Measurements from ENCODE around the gene SLC6A20. TPM values are rescaled to one million over a fixed set of nuclear protein-coding genes. Genes with fewer than 3 reads are reported as not detected.

The SLC6A20 gene
- total RNA-seq, 1 donor from 2014 or later = not detected

DNA sequence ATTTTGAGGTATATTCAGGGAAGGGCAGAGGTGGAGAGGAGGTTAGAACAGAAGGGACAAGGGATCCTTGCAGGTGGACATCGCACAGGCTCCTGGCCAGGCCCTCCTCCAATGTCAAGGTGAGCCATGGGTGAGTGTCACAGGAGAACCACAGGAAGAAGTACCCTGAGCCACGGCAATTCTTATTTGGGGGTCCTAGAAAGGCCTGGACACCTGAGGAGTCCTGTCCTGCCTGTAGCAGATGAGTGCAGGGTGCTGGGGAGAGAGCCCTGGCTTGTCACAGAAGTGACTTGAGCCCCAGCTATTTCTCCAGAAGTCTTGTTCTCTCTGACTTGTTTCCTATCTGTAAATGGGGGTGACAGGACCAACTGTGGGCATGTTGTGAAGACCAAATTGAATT is 4.3 kb downstream of the SLC6A20 start:
- H3K27me3 Mint-ChIP-seq (ENCODE audit: low read depth) = peaks cover 57% of the 10 kb centered on the region
- no peak overlapping the region for H3K27ac Mint-ChIP-seq (ENCODE audit: unreplicated experiment)
- H3K4me3 Mint-ChIP-seq (ENCODE audit: unreplicated experiment) = no peak overlapping the region
- peaks cover 3% of the 10 kb centered on the region for H3K4me1 Mint-ChIP-seq (ENCODE audit: low read depth)
- peaks cover 11% of the 10 kb centered on the region for H3K9me3 Mint-ChIP-seq (ENCODE audit: low read depth)
- peaks cover 5% of the 10 kb centered on the region for H3K36me3 Mint-ChIP-seq (ENCODE audit: low read depth)
- TF ChIP-seq, protein P1, sequence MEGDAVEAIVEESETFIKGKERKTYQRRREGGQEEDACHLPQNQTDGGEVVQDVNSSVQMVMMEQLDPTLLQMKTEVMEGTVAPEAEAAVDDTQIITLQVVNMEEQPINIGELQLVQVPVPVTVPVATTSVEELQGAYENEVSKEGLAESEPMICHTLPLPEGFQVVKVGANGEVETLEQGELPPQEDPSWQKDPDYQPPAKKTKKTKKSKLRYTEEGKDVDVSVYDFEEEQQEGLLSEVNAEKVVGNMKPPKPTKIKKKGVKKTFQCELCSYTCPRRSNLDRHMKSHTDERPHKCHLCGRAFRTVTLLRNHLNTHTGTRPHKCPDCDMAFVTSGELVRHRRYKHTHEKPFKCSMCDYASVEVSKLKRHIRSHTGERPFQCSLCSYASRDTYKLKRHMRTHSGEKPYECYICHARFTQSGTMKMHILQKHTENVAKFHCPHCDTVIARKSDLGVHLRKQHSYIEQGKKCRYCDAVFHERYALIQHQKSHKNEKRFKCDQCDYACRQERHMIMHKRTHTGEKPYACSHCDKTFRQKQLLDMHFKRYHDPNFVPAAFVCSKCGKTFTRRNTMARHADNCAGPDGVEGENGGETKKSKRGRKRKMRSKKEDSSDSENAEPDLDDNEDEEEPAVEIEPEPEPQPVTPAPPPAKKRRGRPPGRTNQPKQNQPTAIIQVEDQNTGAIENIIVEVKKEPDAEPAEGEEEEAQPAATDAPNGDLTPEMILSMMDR (IDR thresholded peaks at IDR 0.05) = no peak
- DNase-seq (ENCODE audit: low spot score) = no peak

DNA sequence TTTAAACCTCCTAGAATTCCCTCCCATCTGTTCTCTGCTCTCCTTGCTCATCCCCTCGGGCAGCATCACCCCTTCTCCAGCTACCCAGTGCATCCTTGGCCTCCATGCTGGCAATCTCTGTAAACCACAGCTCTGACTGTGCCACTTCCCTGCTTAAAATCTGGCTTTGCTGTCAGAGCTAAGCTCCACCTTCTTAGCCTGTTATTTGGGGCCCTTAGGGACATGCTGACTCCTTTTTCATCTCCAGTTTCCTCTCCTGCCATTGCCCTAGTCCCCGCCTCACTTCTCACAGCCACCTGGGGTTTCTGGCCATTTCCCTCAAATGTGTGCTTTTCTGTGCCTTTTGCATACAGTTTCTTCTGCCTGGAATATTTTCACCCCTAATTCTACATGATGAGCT is 5.7 kb downstream of the SLC6A20 start:
- no peak overlapping the region for H3K4me3 Mint-ChIP-seq (ENCODE audit: unreplicated experiment)

DNA sequence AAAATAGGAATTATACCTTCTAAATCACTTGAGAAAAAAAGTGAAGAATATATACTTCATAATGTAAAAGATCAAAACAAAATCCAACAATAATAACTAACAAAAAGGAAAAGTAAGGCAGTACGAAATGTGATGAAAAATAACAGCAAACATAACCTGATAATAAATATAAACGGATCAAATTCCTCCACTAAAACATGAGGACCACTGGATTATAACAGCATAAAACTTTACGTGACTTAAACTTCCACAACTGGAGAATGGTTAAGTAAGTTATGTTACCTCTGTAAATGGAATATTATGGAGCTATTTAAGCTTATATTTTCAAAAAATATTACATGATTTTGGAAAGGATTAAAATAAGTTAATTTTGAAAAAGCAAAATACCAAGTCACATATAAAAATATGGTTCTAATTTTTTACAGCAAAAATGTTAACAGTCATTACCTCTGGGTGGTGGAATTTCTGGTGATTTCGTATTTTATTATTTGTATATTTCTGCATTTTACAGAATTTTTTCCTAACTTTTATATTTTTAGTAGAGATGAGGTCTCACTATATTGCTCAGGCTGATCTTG is 7.0 kb downstream of the SLC6A20 start:
- Mint-ChIP-seq H3K27me3 (ENCODE audit: low read depth) (peaks cover 58% of the 10 kb centered on the region), H3K27ac (ENCODE audit: unreplicated experiment) (no peak overlapping the region), H3K4me1 (ENCODE audit: low read depth) (no peaks in the 10 kb centered on the region), H3K9me3 (ENCODE audit: low read depth) (peaks cover 18% of the 10 kb centered on the region), H3K36me3 (ENCODE audit: low read depth) (peaks cover 5% of the 10 kb centered on the region), H3K4me3 (ENCODE audit: unreplicated experiment) (no peak overlapping the region)
- no peak for DNase-seq (ENCODE audit: low spot score)
- TF ChIP-seq, protein P1 (IDR thresholded peaks at IDR 0.05) = no peak

More for the DNA sequence above, 5.7 kb downstream of the SLC6A20 start:
- Mint-ChIP-seq H3K4me1 (ENCODE audit: low read depth) (peaks cover 3% of the 10 kb centered on the region), H3K27me3 (ENCODE audit: low read depth) (peaks cover 61% of the 10 kb centered on the region), H3K36me3 (ENCODE audit: low read depth) (peaks cover 5% of the 10 kb centered on the region), H3K9me3 (ENCODE audit: low read depth) (peaks cover 11% of the 10 kb centered on the region), H3K27ac (ENCODE audit: unreplicated experiment) (no peak overlapping the region)
- TF ChIP-seq, protein P1 (IDR thresholded peaks at IDR 0.05) = no peak
- DNase-seq (ENCODE audit: low spot score) = no peak

DNA sequence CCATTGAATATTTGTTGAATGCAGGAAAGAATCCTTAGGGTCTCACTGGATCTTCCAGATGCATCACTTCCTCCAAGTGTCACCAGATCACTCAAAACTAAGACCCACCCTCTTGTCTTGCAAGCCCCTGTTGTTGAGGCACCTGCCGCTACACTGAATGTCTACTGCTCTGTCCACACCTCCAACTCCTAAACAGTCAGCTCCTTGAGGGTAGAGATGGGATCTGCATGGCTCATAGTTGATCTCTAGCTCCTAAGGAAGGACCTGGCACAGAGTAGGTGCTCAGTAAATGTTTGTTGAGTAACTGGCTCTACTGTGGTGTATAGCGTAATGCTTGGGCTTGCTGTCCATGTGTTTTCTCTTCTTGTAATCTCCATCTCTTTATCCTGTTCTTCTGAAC is 8.8 kb downstream of the SLC6A20 start:
- Mint-ChIP-seq H3K27ac (ENCODE audit: unreplicated experiment) (no peak overlapping the region), H3K4me1 (ENCODE audit: low read depth) (no peaks in the 10 kb centered on the region), H3K27me3 (ENCODE audit: low read depth) (peaks cover 49% of the 10 kb centered on the region), H3K9me3 (ENCODE audit: low read depth) (peaks cover 20% of the 10 kb centered on the region), H3K4me3 (ENCODE audit: unreplicated experiment) (no peak overlapping the region), H3K36me3 (ENCODE audit: low read depth) (peaks cover 5% of the 10 kb centered on the region)
- no peak for DNase-seq (ENCODE audit: low spot score)
- TF ChIP-seq, protein P1 (IDR thresholded peaks at IDR 0.05) = no peak

DNA sequence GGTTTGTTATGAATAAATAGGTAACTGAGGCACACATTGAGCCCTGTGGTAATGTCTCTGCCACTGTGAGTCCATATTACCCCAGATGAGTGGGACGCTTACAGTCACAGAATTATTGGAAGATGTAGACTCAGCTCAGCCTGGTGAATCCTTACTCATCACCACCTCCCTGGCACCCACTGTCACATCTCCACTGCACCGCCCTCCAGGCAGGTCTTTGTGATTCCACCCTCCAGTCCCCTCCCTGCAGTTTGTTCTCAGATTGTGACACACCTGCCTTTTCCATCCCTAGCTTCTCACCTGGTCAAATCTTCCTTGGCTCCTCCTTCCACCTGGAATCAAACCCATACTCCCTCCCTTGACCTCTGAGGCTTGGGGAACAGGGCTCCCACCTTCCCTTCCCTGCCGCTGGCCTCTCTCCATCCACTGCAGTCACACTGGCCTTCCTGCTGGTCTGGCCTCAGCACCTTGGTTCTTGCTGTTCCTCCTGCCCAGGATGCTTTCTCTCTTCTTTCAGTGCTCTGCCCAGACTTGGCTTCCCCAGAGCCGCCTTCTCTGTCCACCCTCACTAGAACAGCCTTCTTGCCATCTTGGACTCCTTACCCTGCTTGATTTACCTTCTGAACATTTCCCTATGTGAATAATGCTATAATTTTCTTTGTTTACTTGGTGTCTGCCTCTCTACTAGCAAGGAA is 9.4 kb downstream of the SLC6A20 start:
- TF ChIP-seq, protein P1 (IDR thresholded peaks at IDR 0.05) = no peak
- Mint-ChIP-seq H3K9me3 (ENCODE audit: low read depth) (peaks cover 20% of the 10 kb centered on the region), H3K4me1 (ENCODE audit: low read depth) (no peaks in the 10 kb centered on the region), H3K27ac (ENCODE audit: unreplicated experiment) (no peak overlapping the region), H3K36me3 (ENCODE audit: low read depth) (peaks cover 5% of the 10 kb centered on the region), H3K27me3 (ENCODE audit: low read depth) (peaks cover 49% of the 10 kb centered on the region), H3K4me3 (ENCODE audit: unreplicated experiment) (no peak overlapping the region)
- no peak for DNase-seq (ENCODE audit: low spot score)

All from chondrocyte (in vitro differentiated cells).